Mesenchymal stem cell (in vitro differentiated cells and primary cell): Measurements from ENCODE around the gene RABEP1.

Experiments used
- DNase-seq: peaks from one replicate; pipeline ENCODE4 v3.0.0-alpha.2; 2013
- H2AFZ ChIP-seq: one replicate; pipeline ENCODE4 v1.6.1; 2013; ENCODE audit warnings: low read depth, mild to moderate bottlenecking, control low read depth, inconsistent platforms, low read length, moderate library complexity
- H2AK5ac ChIP-seq: 2 replicates; pipeline ENCODE4 v1.6.1; 2013; ENCODE audit warnings: low read length, moderate library complexity, mild to moderate bottlenecking, inconsistent platforms; ENCODE audit not compliant: severe bottlenecking
- H2BK120ac ChIP-seq: one replicate; pipeline ENCODE4 v1.6.1; 2013; ENCODE audit warnings: low read depth, mild to moderate bottlenecking, inconsistent platforms, low read length, moderate library complexity
- H2BK12ac ChIP-seq, 2 experiments: one replicate each; pipeline ENCODE4 v1.6.1; 2013; ENCODE audit warnings: inconsistent platforms in 2 of 2, low read length in 2 of 2, mild to moderate bottlenecking in 2 of 2, moderate library complexity in 2 of 2, control low read depth in 1 of 2
- H2BK15ac ChIP-seq: one replicate; pipeline ENCODE4 v1.6.1; 2013; ENCODE audit warnings: mild to moderate bottlenecking, low read depth, inconsistent platforms; ENCODE audit not compliant: poor library complexity, severe bottlenecking
- H2BK5ac ChIP-seq: 2 replicates; pipeline ENCODE4 v1.6.1; 2013; ENCODE audit warnings: low read depth, mild to moderate bottlenecking, low read length, control low read depth, inconsistent platforms; ENCODE audit not compliant: poor library complexity, severe bottlenecking
- H3K14ac ChIP-seq, 2 experiments: one replicate each; pipeline ENCODE4 v1.6.1; 2013; ENCODE audit warnings: inconsistent platforms in 2 of 2, low read length in 2 of 2, control low read depth in 1 of 2, mild to moderate bottlenecking in 1 of 2, moderate library complexity in 1 of 2
- H3K18ac ChIP-seq, 2 experiments: one replicate each; pipeline ENCODE4 v1.6.1; 2013; ENCODE audit warnings: inconsistent platforms in 2 of 2, low read length in 2 of 2, control low read depth in 1 of 2, low read depth in 1 of 2, mild to moderate bottlenecking in 1 of 2
- H3K23ac ChIP-seq, 2 experiments: one replicate each; pipeline ENCODE4 v1.6.1; 2013; ENCODE audit warnings: inconsistent platforms in 2 of 2, low read length in 2 of 2, mild to moderate bottlenecking in 2 of 2, moderate library complexity in 2 of 2, control low read depth in 1 of 2
- H3K27ac ChIP-seq: 2 replicates; pipeline ENCODE4 v1.5.1; 2013; ENCODE audit warnings: mild to moderate bottlenecking, moderate library complexity, low read length, control low read depth, inconsistent platforms; ENCODE audit not compliant: poor library complexity, severe bottlenecking
- H3K27me3 ChIP-seq, 2 experiments: 2 replicates each; pipeline versions ENCODE4 v1.6.1 to v1.7.0; 2013; ENCODE audit warnings: low read length in 2 of 2, mild to moderate bottlenecking in 2 of 2, moderate library complexity in 2 of 2, control low read depth in 1 of 2, inconsistent platforms in 1 of 2; ENCODE audit not compliant: control insufficient read depth in 1 of 2, insufficient read depth in 1 of 2
- H3K36me3 ChIP-seq, 2 experiments: 2 replicates each; pipeline versions ENCODE4 v1.6.1 to v1.7.0; 2013; ENCODE audit warnings: low read length in 2 of 2, control low read depth in 1 of 2, inconsistent platforms in 1 of 2, low read depth in 1 of 2, mild to moderate bottlenecking in 1 of 2; ENCODE audit not compliant: insufficient read depth in 2 of 2, control insufficient read depth in 1 of 2
- H3K4ac ChIP-seq, 2 experiments: one replicate each; pipeline ENCODE4 v1.6.1; 2013; ENCODE audit warnings: inconsistent platforms in 2 of 2, low read length in 2 of 2, mild to moderate bottlenecking in 2 of 2, moderate library complexity in 2 of 2, control low read depth in 1 of 2, low read depth in 1 of 2
- H3K4me1 ChIP-seq: 2 replicates; pipeline ENCODE4 v1.6.1; 2013; ENCODE audit warnings: low read depth, low read length, control low read depth; ENCODE audit not compliant: control insufficient read depth, insufficient read depth
- H3K4me2 ChIP-seq: 2 replicates; pipeline ENCODE4 v1.6.1; 2013; ENCODE audit warnings: low read length, mild to moderate bottlenecking, inconsistent platforms; ENCODE audit not compliant: poor library complexity, severe bottlenecking
- H3K4me3 ChIP-seq, 2 experiments: 2 replicates each; pipeline versions ENCODE4 v1.5.1 to v1.7.0; 2013; ENCODE audit warnings: low read length in 2 of 2, mild to moderate bottlenecking in 2 of 2, control low read depth in 1 of 2, low read depth in 1 of 2; ENCODE audit not compliant: insufficient read depth in 1 of 2
- H3K79me1 ChIP-seq: replicated peaks from 2 replicates; pipeline ENCODE4 v1.6.1; 2013; ENCODE audit warnings: mild to moderate bottlenecking, control low read depth, low read length, inconsistent platforms; ENCODE audit not compliant: poor library complexity, severe bottlenecking
- H3K9ac ChIP-seq: 2 replicates; pipeline ENCODE4 v1.7.0; 2013; ENCODE audit warnings: mild to moderate bottlenecking, low read length, moderate library complexity
- H3K9me3 ChIP-seq: 2 replicates; pipeline ENCODE4 v1.7.0; 2013; ENCODE audit warnings: mild to moderate bottlenecking, low read length; ENCODE audit not compliant: control insufficient read depth
- H4K8ac ChIP-seq: one replicate; pipeline ENCODE4 v1.6.1; 2013; ENCODE audit warnings: inconsistent platforms, mild to moderate bottlenecking, low read length, moderate library complexity
- H4K91ac ChIP-seq: one replicate; pipeline ENCODE4 v1.6.1; 2013; ENCODE audit warnings: mild to moderate bottlenecking, low read length, inconsistent platforms
- WGBS: methylation state at CpG from one replicate; pipeline ENCODE4 v1.1.7; 2013; ENCODE audit warnings: mixed read lengths; 5-methylcytosine and 5-hydroxymethylcytosine counted together

Gene RABEP1

DNA sequence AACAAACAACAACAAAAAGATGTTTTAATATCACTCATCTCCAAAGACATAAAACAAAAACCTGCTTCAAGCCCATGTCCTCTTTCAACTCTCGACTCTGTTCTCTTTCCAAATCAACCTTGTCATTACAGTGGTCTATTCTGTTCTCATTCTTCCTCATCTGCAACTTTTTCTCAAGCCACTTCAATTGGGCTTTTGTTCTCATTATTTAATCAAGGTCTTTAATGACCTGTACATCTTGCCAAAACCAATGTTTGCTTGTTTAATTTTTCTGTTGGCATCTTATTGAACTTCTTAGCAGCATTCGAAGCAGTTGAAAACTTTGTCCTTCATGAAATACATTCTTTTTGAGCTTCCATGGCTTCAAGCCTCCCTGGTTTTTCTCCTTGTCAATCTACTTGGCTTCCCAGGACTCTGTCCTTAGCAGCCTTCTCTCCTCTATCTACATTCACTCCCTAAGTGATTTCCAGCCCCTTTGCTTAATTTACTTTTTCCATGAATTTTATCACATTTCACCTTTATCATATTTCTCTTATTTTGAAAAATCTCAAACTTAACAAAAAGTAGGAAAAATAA, 19.6 kb upstream of the RABEP1 start:
- H3K4me1 ChIP-seq, result no peaks in the 10 kb centered on the region
- WGBS, result 85% methylated on average over 2 of the region's 2 CpGs

GRCh38 chr17:5263441-5263840, 18.6 kb upstream of the RABEP1 start:
- no peak overlapping the region for H3K4me3 ChIP-seq
- H3K36me3 ChIP-seq, result no peaks in the 10 kb centered on the region
- H3K14ac ChIP-seq, result no peak overlapping the region
- H3K27me3 ChIP-seq, result no peaks in the 10 kb centered on the region
- H3K9ac ChIP-seq, result no peak overlapping the region
- H3K23ac ChIP-seq, result no peak overlapping the region
- no peak overlapping the region for H2BK15ac ChIP-seq
- H3K4ac ChIP-seq, result no peak overlapping the region
- H3K4me2 ChIP-seq, result no peak overlapping the region
- 91% methylated on average over 5 of the region's 6 CpGs for WGBS
- H4K91ac ChIP-seq, result no peak overlapping the region
- no peak overlapping the region for H2BK5ac ChIP-seq
- H3K18ac ChIP-seq, result no peak overlapping the region
- H3K27ac ChIP-seq, result no peak overlapping the region
- H2BK12ac ChIP-seq, result no peak overlapping the region
- H2BK120ac ChIP-seq, result no peak overlapping the region
- DNase-seq, result no peak
- no peak overlapping the region for H2AK5ac ChIP-seq
- H4K8ac ChIP-seq, result no peak overlapping the region
- peaks cover 4% of the 10 kb centered on the region for H3K9me3 ChIP-seq
- no peaks in the 10 kb centered on the region for H3K79me1 ChIP-seq
- no peaks in the 10 kb centered on the region for H3K4me1 ChIP-seq
- no peak overlapping the region for H2AFZ ChIP-seq

More for the DNA sequence above, 19.6 kb upstream of the RABEP1 start:
- Histone ChIP-seq H3K4ac (no peak overlapping the region), H3K23ac (no peak overlapping the region), H3K9me3 (no peaks in the 10 kb centered on the region), H2BK120ac (no peak overlapping the region), H3K36me3 (no peaks in the 10 kb centered on the region), H4K8ac (no peak overlapping the region), H2BK12ac (no peak overlapping the region), H3K27me3 (no peaks in the 10 kb centered on the region), H2AFZ (no peak overlapping the region), H3K14ac (no peak overlapping the region), H4K91ac (no peak overlapping the region), H3K4me2 (no peak overlapping the region), H3K4me3 (no peak overlapping the region), H2BK5ac (no peak overlapping the region), H3K79me1 (no peaks in the 10 kb centered on the region), H2AK5ac (no peak overlapping the region), H3K27ac (no peak overlapping the region), H3K18ac (no peak overlapping the region), H3K9ac (no peak overlapping the region), H2BK15ac (no peak overlapping the region)
- DNase-seq, result no peak

DNA sequence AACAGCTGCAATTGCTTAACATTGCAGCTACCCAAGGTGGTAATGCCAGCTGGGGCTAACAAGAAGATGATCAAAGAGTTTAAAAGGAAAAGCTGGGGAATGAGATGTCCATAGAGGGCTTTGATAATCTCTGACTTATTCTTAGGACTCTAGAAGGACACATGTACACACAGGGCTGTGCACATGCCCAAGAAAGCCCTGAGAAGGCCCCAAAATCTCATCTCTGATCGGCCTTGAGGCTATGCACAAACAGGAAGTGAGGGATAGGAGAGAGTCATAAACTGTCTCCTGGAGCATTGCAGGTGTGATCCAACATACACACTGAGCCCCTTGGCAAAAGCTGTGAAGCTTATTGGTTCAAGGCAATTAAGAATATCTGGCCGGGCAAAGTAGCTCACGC, 17.2 kb upstream of the RABEP1 start:
- 75% methylated on average over 3 of the region's 3 CpGs for WGBS
- no peak overlapping the region for H3K4me3 ChIP-seq
- no peaks in the 10 kb centered on the region for H3K36me3 ChIP-seq
- H3K23ac ChIP-seq, result no peak overlapping the region
- H2BK120ac ChIP-seq, result no peak overlapping the region
- H2AFZ ChIP-seq, result no peak overlapping the region
- no peak overlapping the region for H2AK5ac ChIP-seq
- H3K4ac ChIP-seq, result no peak overlapping the region
- H2BK12ac ChIP-seq, result no peak overlapping the region
- no peaks in the 10 kb centered on the region for H3K79me1 ChIP-seq
- no peak for DNase-seq
- no peak overlapping the region for H4K8ac ChIP-seq
- H3K27ac ChIP-seq, result no peak overlapping the region
- H4K91ac ChIP-seq, result no peak overlapping the region
- H2BK5ac ChIP-seq, result no peak overlapping the region
- H3K4me1 ChIP-seq, result no peaks in the 10 kb centered on the region
- H3K27me3 ChIP-seq, result no peaks in the 10 kb centered on the region
- no peak overlapping the region for H3K4me2 ChIP-seq
- H3K18ac ChIP-seq, result no peak overlapping the region
- no peak overlapping the region for H3K9ac ChIP-seq
- no peak overlapping the region for H3K14ac ChIP-seq
- H2BK15ac ChIP-seq, result no peak overlapping the region
- H3K9me3 ChIP-seq, result peaks cover 4% of the 10 kb centered on the region

DNA sequence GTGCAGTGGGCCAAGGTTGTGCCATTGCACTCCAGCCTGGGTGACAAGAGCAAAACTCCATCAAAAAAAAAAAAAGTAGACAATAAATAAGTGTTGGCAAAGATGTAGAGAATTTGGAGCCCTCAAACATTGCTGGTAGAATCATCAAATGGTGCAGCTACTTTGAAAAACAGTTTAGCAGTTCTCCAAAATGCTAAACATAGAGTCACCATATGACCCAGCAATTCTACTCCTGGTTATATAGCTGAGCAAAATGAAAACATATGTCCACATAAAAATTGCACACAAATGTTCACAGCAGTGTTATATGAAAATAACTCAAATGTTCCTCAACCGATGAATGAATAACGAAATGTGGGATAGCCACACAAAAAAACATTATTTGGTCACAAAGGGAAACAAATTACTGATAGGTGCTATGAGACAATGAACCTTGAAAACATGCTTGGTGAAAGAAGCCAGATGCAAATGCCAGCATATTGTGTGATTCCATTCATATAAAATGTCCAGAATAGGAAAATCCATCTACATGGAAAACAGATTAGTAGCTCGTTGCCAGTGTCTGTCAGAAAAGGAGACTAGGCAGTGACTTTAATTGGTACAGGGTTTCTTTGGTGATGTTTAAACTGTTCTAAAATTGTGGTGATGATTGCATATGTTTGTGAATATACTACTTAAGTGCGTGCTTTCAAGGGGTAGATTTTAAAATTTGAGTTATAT, 12.7 kb upstream of the RABEP1 start:
- Histone ChIP-seq H2BK5ac (no peak overlapping the region), H3K9ac (no peak overlapping the region), H2AK5ac (no peak overlapping the region), H3K4me3 (no peak overlapping the region), H4K91ac (no peak overlapping the region), H3K4me2 (no peak overlapping the region), H3K36me3 (no peaks in the 10 kb centered on the region), H3K4me1 (no peaks in the 10 kb centered on the region), H3K9me3 (peaks cover 4% of the 10 kb centered on the region), H3K18ac (no peak overlapping the region), H3K4ac (no peak overlapping the region), H3K27me3 (no peaks in the 10 kb centered on the region), H3K14ac (no peak overlapping the region), H2AFZ (no peak overlapping the region), H3K23ac (no peak overlapping the region), H3K27ac (no peak overlapping the region), H2BK120ac (no peak overlapping the region), H2BK12ac (no peak overlapping the region), H3K79me1 (no peaks in the 10 kb centered on the region), H2BK15ac (no peak overlapping the region), H4K8ac (no peak overlapping the region)
- WGBS, result 95% methylated on average over 3 of the region's 4 CpGs
- DNase-seq, result no peak
